Nephron (organoid): ENCODE data around the gene CCND1.

Source experiments
- H3K27ac Mint-ChIP-seq, 3 experiments: 2 replicates each; pipeline ENCODE4 v1.8.0; 2020; ENCODE audit warnings: mixed read lengths in 3 of 3, mild to moderate bottlenecking in 2 of 3, moderate library complexity in 1 of 3
- H3K27me3 Mint-ChIP-seq: 2 replicates; pipeline ENCODE4 v1.8.0; 2021; ENCODE audit warnings: low read depth, mild to moderate bottlenecking, moderate library complexity, mixed read lengths
- H3K36me3 Mint-ChIP-seq: 2 replicates; pipeline ENCODE4 v1.8.0; 2020; ENCODE audit warnings: low read depth, mixed read lengths
- H3K4me1 Mint-ChIP-seq: 2 replicates; pipeline ENCODE4 v1.8.0; 2020; ENCODE audit warnings: mixed read lengths
- H3K4me3 Mint-ChIP-seq, 3 experiments: 2 replicates each; pipeline ENCODE4 v1.8.0; 2020; ENCODE audit warnings: mild to moderate bottlenecking in 3 of 3, mixed read lengths in 3 of 3, moderate library complexity in 2 of 3
- H3K9me3 Mint-ChIP-seq: 2 replicates; pipeline ENCODE4 v1.8.0; 2020; ENCODE audit warnings: mixed read lengths
- TF ChIP-seq, protein P1 (sequence below), 3 experiments: fragments of 200-600 bp; sonication (generic); IDR thresholded peaks; one replicate each; pipeline ENCODE4 v1.5.0; 2021; ENCODE audit warnings: antibody characterized with exemption in 3 of 3; ENCODE audit not compliant: unreplicated experiment in 3 of 3

Gene CCND1

DNA sequence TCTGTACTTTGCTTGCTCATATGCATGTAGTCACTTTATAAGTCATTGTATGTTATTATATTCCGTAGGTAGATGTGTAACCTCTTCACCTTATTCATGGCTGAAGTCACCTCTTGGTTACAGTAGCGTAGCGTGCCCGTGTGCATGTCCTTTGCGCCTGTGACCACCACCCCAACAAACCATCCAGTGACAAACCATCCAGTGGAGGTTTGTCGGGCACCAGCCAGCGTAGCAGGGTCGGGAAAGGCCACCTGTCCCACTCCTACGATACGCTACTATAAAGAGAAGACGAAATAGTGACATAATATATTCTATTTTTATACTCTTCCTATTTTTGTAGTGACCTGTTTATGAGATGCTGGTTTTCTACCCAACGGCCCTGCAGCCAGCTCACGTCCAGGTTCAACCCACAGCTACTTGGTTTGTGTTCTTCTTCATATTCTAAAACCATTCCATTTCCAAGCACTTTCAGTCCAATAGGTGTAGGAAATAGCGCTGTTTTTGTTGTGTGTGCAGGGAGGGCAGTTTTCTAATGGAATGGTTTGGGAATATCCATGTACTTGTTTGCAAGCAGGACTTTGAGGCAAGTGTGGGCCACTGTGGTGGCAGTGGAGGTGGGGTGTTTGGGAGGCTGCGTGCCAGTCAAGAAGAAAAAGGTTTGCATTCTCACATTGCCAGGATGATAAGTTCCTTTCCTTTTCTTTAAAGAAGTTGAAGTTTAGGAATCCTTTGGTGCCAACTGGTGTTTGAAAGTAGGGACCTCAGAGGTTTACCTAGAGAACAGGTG is 11.1 kb downstream of the CCND1 start:
- H3K4me3 Mint-ChIP-seq, result no peak overlapping the region
- TF ChIP-seq, protein P1, sequence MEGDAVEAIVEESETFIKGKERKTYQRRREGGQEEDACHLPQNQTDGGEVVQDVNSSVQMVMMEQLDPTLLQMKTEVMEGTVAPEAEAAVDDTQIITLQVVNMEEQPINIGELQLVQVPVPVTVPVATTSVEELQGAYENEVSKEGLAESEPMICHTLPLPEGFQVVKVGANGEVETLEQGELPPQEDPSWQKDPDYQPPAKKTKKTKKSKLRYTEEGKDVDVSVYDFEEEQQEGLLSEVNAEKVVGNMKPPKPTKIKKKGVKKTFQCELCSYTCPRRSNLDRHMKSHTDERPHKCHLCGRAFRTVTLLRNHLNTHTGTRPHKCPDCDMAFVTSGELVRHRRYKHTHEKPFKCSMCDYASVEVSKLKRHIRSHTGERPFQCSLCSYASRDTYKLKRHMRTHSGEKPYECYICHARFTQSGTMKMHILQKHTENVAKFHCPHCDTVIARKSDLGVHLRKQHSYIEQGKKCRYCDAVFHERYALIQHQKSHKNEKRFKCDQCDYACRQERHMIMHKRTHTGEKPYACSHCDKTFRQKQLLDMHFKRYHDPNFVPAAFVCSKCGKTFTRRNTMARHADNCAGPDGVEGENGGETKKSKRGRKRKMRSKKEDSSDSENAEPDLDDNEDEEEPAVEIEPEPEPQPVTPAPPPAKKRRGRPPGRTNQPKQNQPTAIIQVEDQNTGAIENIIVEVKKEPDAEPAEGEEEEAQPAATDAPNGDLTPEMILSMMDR (IDR thresholded peaks at IDR 0.05; ENCODE audit: unreplicated experiment in 3 of 3), result no peak

DNA sequence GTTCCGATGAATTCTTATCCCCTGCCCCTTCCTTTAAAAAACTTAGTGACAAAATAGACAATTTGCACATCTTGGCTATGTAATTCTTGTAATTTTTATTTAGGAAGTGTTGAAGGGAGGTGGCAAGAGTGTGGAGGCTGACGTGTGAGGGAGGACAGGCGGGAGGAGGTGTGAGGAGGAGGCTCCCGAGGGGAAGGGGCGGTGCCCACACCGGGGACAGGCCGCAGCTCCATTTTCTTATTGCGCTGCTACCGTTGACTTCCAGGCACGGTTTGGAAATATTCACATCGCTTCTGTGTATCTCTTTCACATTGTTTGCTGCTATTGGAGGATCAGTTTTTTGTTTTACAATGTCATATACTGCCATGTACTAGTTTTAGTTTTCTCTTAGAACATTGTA is 12.0 kb downstream of the CCND1 start:
- no peak overlapping the region for H3K27ac Mint-ChIP-seq
- peaks cover 3% of the 10 kb centered on the region for H3K4me1 Mint-ChIP-seq
- H3K27me3 Mint-ChIP-seq, result peaks cover 4% of the 10 kb centered on the region
- H3K4me3 Mint-ChIP-seq, result no peak overlapping the region
- TF ChIP-seq, protein P1 (IDR thresholded peaks at IDR 0.05; ENCODE audit: unreplicated experiment in 3 of 3), result no peak
- H3K9me3 Mint-ChIP-seq, result no peaks in the 10 kb centered on the region
- H3K36me3 Mint-ChIP-seq, result peaks cover 23% of the 10 kb centered on the region

More for the DNA sequence above, 11.1 kb downstream of the CCND1 start:
- H3K27ac Mint-ChIP-seq, result no peak overlapping the region
- peaks cover 1% of the 10 kb centered on the region for H3K27me3 Mint-ChIP-seq
- H3K36me3 Mint-ChIP-seq, result peaks cover 25% of the 10 kb centered on the region
- no peaks in the 10 kb centered on the region for H3K9me3 Mint-ChIP-seq
- H3K4me1 Mint-ChIP-seq, result no peaks in the 10 kb centered on the region

DNA sequence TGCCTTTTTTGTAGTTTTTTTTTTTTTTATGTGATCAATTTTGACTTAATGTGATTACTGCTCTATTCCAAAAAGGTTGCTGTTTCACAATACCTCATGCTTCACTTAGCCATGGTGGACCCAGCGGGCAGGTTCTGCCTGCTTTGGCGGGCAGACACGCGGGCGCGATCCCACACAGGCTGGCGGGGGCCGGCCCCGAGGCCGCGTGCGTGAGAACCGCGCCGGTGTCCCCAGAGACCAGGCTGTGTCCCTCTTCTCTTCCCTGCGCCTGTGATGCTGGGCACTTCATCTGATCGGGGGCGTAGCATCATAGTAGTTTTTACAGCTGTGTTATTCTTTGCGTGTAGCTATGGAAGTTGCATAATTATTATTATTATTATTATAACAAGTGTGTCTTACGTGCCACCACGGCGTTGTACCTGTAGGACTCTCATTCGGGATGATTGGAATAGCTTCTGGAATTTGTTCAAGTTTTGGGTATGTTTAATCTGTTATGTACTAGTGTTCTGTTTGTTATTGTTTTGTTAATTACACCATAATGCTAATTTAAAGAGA is 12.5 kb downstream of the CCND1 start:
- peaks cover 4% of the 10 kb centered on the region for H3K27me3 Mint-ChIP-seq
- H3K9me3 Mint-ChIP-seq, result no peaks in the 10 kb centered on the region
- peaks cover 5% of the 10 kb centered on the region for H3K4me1 Mint-ChIP-seq
- H3K36me3 Mint-ChIP-seq, result peaks cover 23% of the 10 kb centered on the region
- no peak overlapping the region for H3K4me3 Mint-ChIP-seq
- no peak overlapping the region for H3K27ac Mint-ChIP-seq
- TF ChIP-seq, protein P1 (IDR thresholded peaks at IDR 0.05; ENCODE audit: unreplicated experiment in 3 of 3), result no peak

DNA sequence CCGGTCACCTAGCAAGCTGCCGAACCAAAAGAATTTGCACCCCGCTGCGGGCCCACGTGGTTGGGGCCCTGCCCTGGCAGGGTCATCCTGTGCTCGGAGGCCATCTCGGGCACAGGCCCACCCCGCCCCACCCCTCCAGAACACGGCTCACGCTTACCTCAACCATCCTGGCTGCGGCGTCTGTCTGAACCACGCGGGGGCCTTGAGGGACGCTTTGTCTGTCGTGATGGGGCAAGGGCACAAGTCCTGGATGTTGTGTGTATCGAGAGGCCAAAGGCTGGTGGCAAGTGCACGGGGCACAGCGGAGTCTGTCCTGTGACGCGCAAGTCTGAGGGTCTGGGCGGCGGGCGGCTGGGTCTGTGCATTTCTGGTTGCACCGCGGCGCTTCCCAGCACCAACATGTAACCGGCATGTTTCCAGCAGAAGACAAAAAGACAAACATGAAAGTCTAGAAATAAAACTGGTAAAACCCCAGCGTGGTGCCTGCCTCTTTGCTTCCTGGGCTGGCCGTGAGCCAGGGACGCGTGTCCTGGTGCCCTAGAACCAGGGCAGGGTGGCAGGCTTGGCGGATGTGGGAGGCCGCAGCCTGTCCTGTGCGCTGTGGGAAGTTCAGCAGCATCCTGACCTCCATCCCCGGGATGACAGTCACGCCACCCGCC is 13.2 kb downstream of the CCND1 start:
- Mint-ChIP-seq H3K4me1 (peaks cover 5% of the 10 kb centered on the region), H3K9me3 (no peaks in the 10 kb centered on the region), H3K4me3 (no peak overlapping the region), H3K27ac (no peak overlapping the region), H3K36me3 (peaks cover 21% of the 10 kb centered on the region), H3K27me3 (peaks cover 4% of the 10 kb centered on the region)
- TF ChIP-seq, protein P1 (IDR thresholded peaks at IDR 0.05; ENCODE audit: unreplicated experiment in 3 of 3), result no peak

DNA sequence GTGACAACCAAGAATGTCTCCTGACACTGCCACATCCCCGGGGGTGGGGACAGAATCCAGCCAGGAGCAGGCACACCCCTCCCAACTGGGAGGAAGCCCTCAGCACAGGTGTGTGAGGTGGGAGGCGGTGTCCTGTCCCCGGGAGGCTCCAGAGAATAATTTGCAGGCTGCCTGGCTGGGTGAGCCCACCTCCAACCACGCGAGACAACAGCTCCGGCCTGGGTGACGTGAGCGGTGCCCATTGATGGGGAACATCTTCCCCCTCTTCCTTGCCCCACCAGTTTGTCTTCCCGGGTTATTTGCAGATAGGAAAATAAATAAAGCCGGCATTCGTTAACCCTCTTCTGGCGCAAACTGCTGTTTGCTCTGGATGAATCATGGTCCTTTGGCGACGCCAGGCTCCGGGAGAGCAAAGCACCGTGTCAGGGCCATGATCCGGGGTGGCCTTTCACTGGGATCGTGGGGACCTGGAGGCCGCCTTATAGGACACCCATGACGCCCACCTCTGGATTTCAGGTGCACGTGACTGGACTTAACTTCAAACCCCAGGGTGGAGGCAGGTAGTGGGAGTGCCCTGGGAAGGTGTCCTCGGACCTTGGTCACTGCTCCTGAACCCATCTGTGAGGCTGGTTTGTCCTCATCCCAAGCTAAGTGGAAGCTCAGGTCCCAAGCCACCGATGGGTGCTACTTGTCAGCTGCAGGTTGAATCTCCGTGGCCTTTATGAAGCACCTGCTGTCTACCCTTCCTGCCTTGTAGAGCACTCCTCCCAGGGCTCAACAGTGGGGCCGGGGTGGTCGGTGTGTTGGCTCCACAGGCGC is 13.9 kb downstream of the CCND1 start:
- TF ChIP-seq, protein P1 (IDR thresholded peaks at IDR 0.05; ENCODE audit: unreplicated experiment in 3 of 3), result no peak
- Mint-ChIP-seq H3K27me3 (peaks cover 4% of the 10 kb centered on the region), H3K36me3 (peaks cover 18% of the 10 kb centered on the region), H3K4me3 (no peak overlapping the region), H3K4me1 (peaks cover 12% of the 10 kb centered on the region), H3K27ac (no peak overlapping the region), H3K9me3 (no peaks in the 10 kb centered on the region)
